ENCODE results near the gene KLHL33.

KLHL33 gene

DNA sequence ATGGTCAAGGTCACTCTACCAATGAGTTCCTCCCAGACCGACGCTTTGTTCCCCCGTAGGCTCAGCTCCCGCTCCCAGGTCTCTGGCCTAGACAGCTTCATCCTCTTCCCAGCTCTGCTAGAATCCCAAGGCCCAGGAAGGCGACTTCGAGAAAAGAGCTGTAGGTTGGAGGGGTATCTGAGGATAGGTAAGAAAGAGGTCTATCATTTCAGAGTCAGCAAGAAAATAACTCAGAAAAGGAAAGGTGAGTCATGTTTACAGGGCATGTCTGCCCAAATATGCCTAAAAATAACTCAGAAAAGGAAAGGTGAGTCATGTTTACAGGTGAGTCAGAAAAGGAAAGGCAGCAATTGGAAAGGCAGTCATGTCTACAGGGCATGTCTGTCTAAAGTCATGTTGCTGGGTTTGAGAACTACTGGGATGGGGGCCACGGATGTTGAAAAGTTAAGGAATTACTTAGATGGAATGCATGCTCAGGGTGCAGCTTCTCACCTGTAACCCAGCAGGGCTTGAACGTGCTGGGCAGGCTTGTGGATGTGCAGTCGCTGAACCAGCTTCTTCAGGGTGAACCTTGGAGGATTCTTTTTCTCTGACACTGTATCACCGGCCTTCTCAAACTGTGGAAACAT is 34.9 kb downstream of the KLHL33 start:
- TF ChIP-seq CTCF (IDR thresholded peaks at IDR 0.05; ENCODE audit: borderline replicate concordance, extremely low read depth, low read length, poor library complexity, severe bottlenecking) (no peak), EZH2 (IDR thresholded peaks at IDR 0.05; ENCODE audit: borderline replicate concordance, low read depth, low read length, severe bottlenecking) (no peak)
- no peaks in the 10 kb centered on the region for H3K27me3 ChIP-seq (ENCODE audit: insufficient read depth, low read length, poor library complexity)

DNA sequence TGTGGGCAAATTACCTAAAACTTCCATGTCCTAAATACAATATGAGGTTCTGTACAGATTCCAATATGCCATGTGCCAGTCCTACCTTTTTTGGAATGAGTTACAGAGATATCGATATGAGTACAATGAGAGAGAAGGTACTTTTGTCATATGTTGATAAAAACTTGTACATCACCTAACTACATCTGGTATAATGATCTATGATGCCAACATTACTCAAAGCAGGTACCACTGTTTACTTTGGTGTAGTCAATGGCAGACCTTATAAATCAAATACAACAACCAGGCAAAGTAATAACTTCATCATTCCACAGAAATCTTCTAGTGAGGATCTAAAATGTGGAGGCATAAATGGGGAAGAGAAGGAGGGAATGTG is 35.4 kb downstream of the KLHL33 start:
- no peak overlapping the region for H3K4me2 ChIP-seq (ENCODE audit: insufficient read depth, low read length)
- no peaks in the 10 kb centered on the region for H3K79me2 ChIP-seq (ENCODE audit: insufficient read depth, low read length)
- H3K4me3 ChIP-seq (ENCODE audit: low read depth in 1 of 2, low read length in 2 of 2), result no peak overlapping the region
- DNase-seq (no peak), ATAC-seq (ENCODE audit: insufficient read depth, low read depth) (no peak)
- no peaks in the 10 kb centered on the region for H4K20me1 ChIP-seq (ENCODE audit: insufficient read depth, low read length)
- TF ChIP-seq EZH2 (IDR thresholded peaks at IDR 0.05; ENCODE audit: borderline replicate concordance, low read depth, low read length, severe bottlenecking), result no peak
- TF ChIP-seq CTCF (IDR thresholded peaks at IDR 0.05; ENCODE audit: borderline replicate concordance, extremely low read depth, low read length, poor library complexity, severe bottlenecking), result no peak
- no peaks in the 10 kb centered on the region for H3K9me3 ChIP-seq (ENCODE audit: insufficient read depth, low read length, severe bottlenecking)
- H3K27ac ChIP-seq (ENCODE audit: low read length), result no peak overlapping the region
- no peak overlapping the region for H2AFZ ChIP-seq (ENCODE audit: low read depth, low read length)
- H3K4me1 ChIP-seq (ENCODE audit: insufficient read depth, low read length), result no peaks in the 10 kb centered on the region
- peaks cover 67% of the 10 kb centered on the region for H3K36me3 ChIP-seq (ENCODE audit: insufficient read depth, low read length)
- no peaks in the 10 kb centered on the region for H3K27me3 ChIP-seq (ENCODE audit: insufficient read depth, low read length, poor library complexity)
- H3K9ac ChIP-seq (ENCODE audit: low read depth, low read length), result no peak overlapping the region

More for the DNA sequence above, 34.9 kb downstream of the KLHL33 start:
- Histone ChIP-seq H3K9ac (ENCODE audit: low read depth, low read length) (no peak overlapping the region), H3K4me3 (ENCODE audit: low read depth in 1 of 2, low read length in 2 of 2) (no peak overlapping the region), H3K4me2 (ENCODE audit: insufficient read depth, low read length) (no peak overlapping the region), H3K36me3 (ENCODE audit: insufficient read depth, low read length) (peaks cover 66% of the 10 kb centered on the region), H3K27ac (ENCODE audit: low read length) (no peak overlapping the region), H4K20me1 (ENCODE audit: insufficient read depth, low read length) (no peaks in the 10 kb centered on the region), H3K79me2 (ENCODE audit: insufficient read depth, low read length) (no peaks in the 10 kb centered on the region), H2AFZ (ENCODE audit: low read depth, low read length) (no peak overlapping the region), H3K4me1 (ENCODE audit: insufficient read depth, low read length) (no peaks in the 10 kb centered on the region), H3K9me3 (ENCODE audit: insufficient read depth, low read length, severe bottlenecking) (no peaks in the 10 kb centered on the region)
- no peak for ATAC-seq (ENCODE audit: insufficient read depth, low read depth)
- DNase-seq, result no peak

- Histone ChIP-seq H3K36me3 (ENCODE audit: insufficient read depth, low read length) (peaks cover 60% of the 10 kb centered on the region), H3K27me3 (ENCODE audit: insufficient read depth, low read length, poor library complexity) (no peaks in the 10 kb centered on the region), H3K4me3 (ENCODE audit: low read depth in 1 of 2, low read length in 2 of 2) (no peak overlapping the region), H3K4me2 (ENCODE audit: insufficient read depth, low read length) (no peak overlapping the region), H4K20me1 (ENCODE audit: insufficient read depth, low read length) (no peaks in the 10 kb centered on the region), H2AFZ (ENCODE audit: low read depth, low read length) (no peak overlapping the region), H3K9me3 (ENCODE audit: insufficient read depth, low read length, severe bottlenecking) (no peaks in the 10 kb centered on the region), H3K4me1 (ENCODE audit: insufficient read depth, low read length) (no peaks in the 10 kb centered on the region), H3K9ac (ENCODE audit: low read depth, low read length) (no peak overlapping the region), H3K27ac (ENCODE audit: low read length) (no peak overlapping the region), H3K79me2 (ENCODE audit: insufficient read depth, low read length) (no peaks in the 10 kb centered on the region)
- DNase-seq (no peak), ATAC-seq (ENCODE audit: insufficient read depth, low read depth) (no peak)
- no peak for TF ChIP-seq EZH2 (IDR thresholded peaks at IDR 0.05; ENCODE audit: borderline replicate concordance, low read depth, low read length, severe bottlenecking)
- TF ChIP-seq CTCF (IDR thresholded peaks at IDR 0.05; ENCODE audit: borderline replicate concordance, extremely low read depth, low read length, poor library complexity, severe bottlenecking), result no peak
Observed at GRCh38 chr14:20397511-20397910, 38.5 kb downstream of the KLHL33 start.

Measured in DND-41 (cell line).